ENCODE measurements around the gene NFKBIA.

DNA sequence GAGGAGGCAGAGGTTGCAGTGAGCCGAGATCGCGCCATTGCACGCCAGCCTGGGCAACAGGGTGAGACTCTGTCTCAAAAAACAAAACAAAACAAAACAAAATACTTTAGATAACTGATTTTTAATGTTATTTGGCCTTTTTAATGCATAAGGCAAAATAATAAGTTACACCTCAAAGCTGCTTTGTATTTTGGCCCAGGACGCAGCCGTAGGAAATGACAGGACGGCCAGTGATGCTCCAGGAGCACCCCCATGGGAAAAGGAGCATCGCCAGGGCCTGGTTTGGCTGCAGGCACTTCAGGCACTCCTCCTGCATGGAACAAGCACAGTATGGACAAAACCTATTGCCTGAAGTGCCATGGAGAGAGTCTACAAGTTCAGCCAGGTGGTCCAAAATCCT is 3.5 kb upstream of the NFKBIA start:
- TF ChIP-seq, protein P1, sequence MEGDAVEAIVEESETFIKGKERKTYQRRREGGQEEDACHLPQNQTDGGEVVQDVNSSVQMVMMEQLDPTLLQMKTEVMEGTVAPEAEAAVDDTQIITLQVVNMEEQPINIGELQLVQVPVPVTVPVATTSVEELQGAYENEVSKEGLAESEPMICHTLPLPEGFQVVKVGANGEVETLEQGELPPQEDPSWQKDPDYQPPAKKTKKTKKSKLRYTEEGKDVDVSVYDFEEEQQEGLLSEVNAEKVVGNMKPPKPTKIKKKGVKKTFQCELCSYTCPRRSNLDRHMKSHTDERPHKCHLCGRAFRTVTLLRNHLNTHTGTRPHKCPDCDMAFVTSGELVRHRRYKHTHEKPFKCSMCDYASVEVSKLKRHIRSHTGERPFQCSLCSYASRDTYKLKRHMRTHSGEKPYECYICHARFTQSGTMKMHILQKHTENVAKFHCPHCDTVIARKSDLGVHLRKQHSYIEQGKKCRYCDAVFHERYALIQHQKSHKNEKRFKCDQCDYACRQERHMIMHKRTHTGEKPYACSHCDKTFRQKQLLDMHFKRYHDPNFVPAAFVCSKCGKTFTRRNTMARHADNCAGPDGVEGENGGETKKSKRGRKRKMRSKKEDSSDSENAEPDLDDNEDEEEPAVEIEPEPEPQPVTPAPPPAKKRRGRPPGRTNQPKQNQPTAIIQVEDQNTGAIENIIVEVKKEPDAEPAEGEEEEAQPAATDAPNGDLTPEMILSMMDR (IDR thresholded peaks at IDR 0.05; ENCODE audit: insufficient read depth, low read length), result no peak
- TF ChIP-seq, protein P2, sequence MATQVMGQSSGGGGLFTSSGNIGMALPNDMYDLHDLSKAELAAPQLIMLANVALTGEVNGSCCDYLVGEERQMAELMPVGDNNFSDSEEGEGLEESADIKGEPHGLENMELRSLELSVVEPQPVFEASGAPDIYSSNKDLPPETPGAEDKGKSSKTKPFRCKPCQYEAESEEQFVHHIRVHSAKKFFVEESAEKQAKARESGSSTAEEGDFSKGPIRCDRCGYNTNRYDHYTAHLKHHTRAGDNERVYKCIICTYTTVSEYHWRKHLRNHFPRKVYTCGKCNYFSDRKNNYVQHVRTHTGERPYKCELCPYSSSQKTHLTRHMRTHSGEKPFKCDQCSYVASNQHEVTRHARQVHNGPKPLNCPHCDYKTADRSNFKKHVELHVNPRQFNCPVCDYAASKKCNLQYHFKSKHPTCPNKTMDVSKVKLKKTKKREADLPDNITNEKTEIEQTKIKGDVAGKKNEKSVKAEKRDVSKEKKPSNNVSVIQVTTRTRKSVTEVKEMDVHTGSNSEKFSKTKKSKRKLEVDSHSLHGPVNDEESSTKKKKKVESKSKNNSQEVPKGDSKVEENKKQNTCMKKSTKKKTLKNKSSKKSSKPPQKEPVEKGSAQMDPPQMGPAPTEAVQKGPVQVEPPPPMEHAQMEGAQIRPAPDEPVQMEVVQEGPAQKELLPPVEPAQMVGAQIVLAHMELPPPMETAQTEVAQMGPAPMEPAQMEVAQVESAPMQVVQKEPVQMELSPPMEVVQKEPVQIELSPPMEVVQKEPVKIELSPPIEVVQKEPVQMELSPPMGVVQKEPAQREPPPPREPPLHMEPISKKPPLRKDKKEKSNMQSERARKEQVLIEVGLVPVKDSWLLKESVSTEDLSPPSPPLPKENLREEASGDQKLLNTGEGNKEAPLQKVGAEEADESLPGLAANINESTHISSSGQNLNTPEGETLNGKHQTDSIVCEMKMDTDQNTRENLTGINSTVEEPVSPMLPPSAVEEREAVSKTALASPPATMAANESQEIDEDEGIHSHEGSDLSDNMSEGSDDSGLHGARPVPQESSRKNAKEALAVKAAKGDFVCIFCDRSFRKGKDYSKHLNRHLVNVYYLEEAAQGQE (IDR thresholded peaks at IDR 0.05; ENCODE audit: insufficient replicate concordance, low read depth), result no peak

Measured in HL-60 (cell line).